Measurements from ENCODE around the gene ABHD10. TPM values are rescaled to one million over a fixed set of nuclear protein-coding genes. Genes with fewer than 3 reads are reported as not detected.

Gene ABHD10
- total RNA-seq, result 42.4 TPM
- polyA plus RNA-seq, result 32.7 TPM
- long read RNA-seq, donor 1, partial matches to known transcripts, result 0 of 2 reads
- long read RNA-seq, donor 1, other reads (novel, unspliced or antisense), result 0 of 2 reads
- long read RNA-seq, donor 2, transcript ABHD10-201 (5 exons, 2,590 nt), result major isoform, 33 of 43 reads
- long read RNA-seq, donor 2, partial matches to known transcripts, result 0 of 43 reads
- long read RNA-seq, donor 2, other reads (novel, unspliced or antisense), result 5 of 43 reads
- long read RNA-seq, donor 3, transcript ABHD10-201 (5 exons, 2,590 nt), result major isoform, 6 of 12 reads
- long read RNA-seq, donor 3, partial matches to known transcripts, result 0 of 12 reads
- long read RNA-seq, donor 3, other reads (novel, unspliced or antisense), result 0 of 12 reads
- long read RNA-seq, donor 4, transcript ABHD10-201 (5 exons, 2,590 nt), result major isoform, 8 of 8 reads
- long read RNA-seq, donor 4, partial matches to known transcripts, result 0 of 8 reads
- long read RNA-seq, donor 4, other reads (novel, unspliced or antisense), result 0 of 8 reads
- long read RNA-seq, donor 5, transcript ABHD10-201 (5 exons, 2,590 nt), result major isoform, 19 of 24 reads
- long read RNA-seq, donor 5, partial matches to known transcripts, result 0 of 24 reads
- long read RNA-seq, donor 5, other reads (novel, unspliced or antisense), result 0 of 24 reads
- long read RNA-seq, donor 6, transcript ABHD10-201 (5 exons, 2,590 nt), result major isoform, 7 of 8 reads
- long read RNA-seq, donor 6, partial matches to known transcripts, result 0 of 8 reads
- long read RNA-seq, donor 6, other reads (novel, unspliced or antisense), result 0 of 8 reads
- long read RNA-seq, donor 7, transcript ABHD10-201 (5 exons, 2,590 nt), result major isoform, 18 of 20 reads
- long read RNA-seq, donor 7, partial matches to known transcripts, result 0 of 20 reads
- long read RNA-seq, donor 7, other reads (novel, unspliced or antisense), result 0 of 20 reads
- long read RNA-seq, donor 8, transcript ABHD10-201 (5 exons, 2,590 nt), result major isoform, 7 of 7 reads
- long read RNA-seq, donor 8, partial matches to known transcripts, result 0 of 7 reads
- long read RNA-seq, donor 8, other reads (novel, unspliced or antisense), result 0 of 7 reads
- long read RNA-seq, donor 9, transcript ABHD10-201 (5 exons, 2,590 nt), result major isoform, 7 of 10 reads
- long read RNA-seq, donor 9, partial matches to known transcripts, result 0 of 10 reads
- long read RNA-seq, donor 9, other reads (novel, unspliced or antisense), result 0 of 10 reads
- long read RNA-seq, donor 10, transcript ABHD10-201 (5 exons, 2,590 nt), result major isoform, 9 of 12 reads
- long read RNA-seq, donor 10, partial matches to known transcripts, result 0 of 12 reads
- long read RNA-seq, donor 10, other reads (novel, unspliced or antisense), result 0 of 12 reads

DNA sequence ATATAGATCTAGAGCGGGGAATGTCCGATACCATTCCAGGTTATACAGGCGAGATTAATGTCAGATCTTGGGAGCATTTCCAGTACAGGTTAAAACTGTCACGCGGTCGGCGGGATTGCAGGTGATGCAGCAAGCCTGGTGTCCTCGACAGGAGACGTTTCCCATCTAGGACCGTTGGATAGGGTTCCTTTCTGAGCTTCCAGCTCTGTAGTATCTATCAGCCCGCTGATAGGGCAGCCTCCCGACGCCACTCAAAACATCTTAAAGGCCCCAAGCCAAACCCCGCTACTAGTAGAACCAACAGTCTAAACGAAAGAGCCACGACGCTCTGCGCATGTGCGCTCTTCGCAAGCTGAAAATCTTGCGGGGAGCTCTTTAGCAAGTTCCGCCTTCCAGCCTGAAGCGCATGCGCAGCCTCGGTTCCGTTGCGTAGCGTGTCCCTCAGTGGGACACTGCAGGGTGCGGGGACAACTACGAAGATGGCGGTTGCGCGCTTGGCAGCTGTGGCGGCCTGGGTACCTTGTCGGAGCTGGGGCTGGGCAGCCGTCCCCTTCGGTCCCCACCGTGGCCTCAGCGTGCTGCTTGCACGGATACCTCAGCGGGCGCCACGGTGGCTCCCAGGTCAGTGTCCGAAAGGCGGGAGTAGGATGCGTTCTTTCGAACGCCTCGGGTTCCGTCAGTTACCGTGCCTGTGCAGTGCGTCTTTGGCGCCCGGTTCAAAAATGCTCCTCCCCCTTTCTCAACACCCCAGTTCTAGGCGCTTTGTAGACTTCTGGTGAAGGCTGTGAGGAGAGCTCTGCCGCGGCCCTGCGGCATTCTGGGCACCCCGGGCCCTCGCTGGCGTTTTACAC, at the start of gene ABHD10:
TSS of gene ABHD10 (plus strand) at position 444 of the 851 bp plus-strand sequence. CDS start at position 480, 36 bp downstream.
- Histone ChIP-seq H3K27me3 (ENCODE audit: control insufficient read depth in 2 of 2, insufficient read depth in 1 of 2, low read length in 1 of 2) (no peaks in the 10 kb centered on the region), H3K4me3 (ENCODE audit: low read length in 2 of 2) (peak within 1 kb of the TSS; percentile 90 to 94), H3K36me3 (ENCODE audit: control insufficient read depth in 2 of 2, insufficient read depth in 2 of 2, low read length in 1 of 2) (peaks cover 0 to 7% of the 10 kb centered on the region in 2 donors), H3K4me1 (ENCODE audit: control insufficient read depth in 2 of 2, insufficient read depth in 2 of 2, low read length in 2 of 2) (peaks cover 5 to 9% of the 10 kb centered on the region in 2 donors), H3K27ac (ENCODE audit: low read depth in 1 of 2, low read length in 1 of 2) (peak within 1 kb of the TSS; percentile 92 to 96), H3K9me3 (ENCODE audit: control insufficient read depth in 2 of 2, insufficient read depth in 1 of 2, low read length in 1 of 2) (no peaks in the 10 kb centered on the region)
- DNase-seq (ENCODE audit: low read depth in 6 of 9, low spot score in 9 of 9), result peak; percentile 99 to 100 (median 99)
- 8% methylated on average over 61 of the region's 61 CpGs for WGBS

DNA sequence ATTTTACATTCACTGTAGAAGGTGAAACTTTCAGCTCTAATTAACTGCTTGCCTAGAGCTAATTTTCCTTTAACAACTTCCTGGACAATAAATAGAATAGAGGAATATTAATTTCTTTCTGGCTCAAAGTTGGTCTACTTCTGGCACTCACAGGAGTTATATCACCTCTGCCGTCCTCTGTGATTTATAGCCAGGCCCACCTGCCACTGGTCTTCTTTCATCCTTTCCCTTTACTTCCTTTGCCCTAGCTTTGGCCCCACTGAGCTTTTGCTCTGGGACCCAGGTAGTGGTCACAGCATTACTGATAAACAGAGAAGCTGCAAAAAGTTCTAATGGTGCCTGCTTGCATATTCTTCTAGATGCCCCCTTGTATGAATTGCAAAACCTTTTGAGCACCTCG, 49.3 kb upstream of the ABHD10 start:
- H3K9me3 ChIP-seq (ENCODE audit: control insufficient read depth in 2 of 2, insufficient read depth in 1 of 2, low read length in 1 of 2), result no peaks in the 10 kb centered on the region
- WGBS, result 96% methylated on average over 2 of the region's 2 CpGs
- no peak for DNase-seq (ENCODE audit: low read depth in 6 of 9, low spot score in 9 of 9)
- H3K27ac ChIP-seq (ENCODE audit: low read depth in 1 of 2, low read length in 1 of 2), result no peak overlapping the region
- H3K4me3 ChIP-seq (ENCODE audit: low read length in 2 of 2), result no peak overlapping the region
- no peaks in the 10 kb centered on the region for H3K36me3 ChIP-seq (ENCODE audit: control insufficient read depth in 2 of 2, insufficient read depth in 2 of 2, low read length in 1 of 2)
- H3K27me3 ChIP-seq (ENCODE audit: control insufficient read depth in 2 of 2, insufficient read depth in 1 of 2, low read length in 1 of 2), result no peaks in the 10 kb centered on the region
- H3K4me1 ChIP-seq (ENCODE audit: control insufficient read depth in 2 of 2, insufficient read depth in 2 of 2, low read length in 2 of 2), result no peaks in the 10 kb centered on the region

DNA sequence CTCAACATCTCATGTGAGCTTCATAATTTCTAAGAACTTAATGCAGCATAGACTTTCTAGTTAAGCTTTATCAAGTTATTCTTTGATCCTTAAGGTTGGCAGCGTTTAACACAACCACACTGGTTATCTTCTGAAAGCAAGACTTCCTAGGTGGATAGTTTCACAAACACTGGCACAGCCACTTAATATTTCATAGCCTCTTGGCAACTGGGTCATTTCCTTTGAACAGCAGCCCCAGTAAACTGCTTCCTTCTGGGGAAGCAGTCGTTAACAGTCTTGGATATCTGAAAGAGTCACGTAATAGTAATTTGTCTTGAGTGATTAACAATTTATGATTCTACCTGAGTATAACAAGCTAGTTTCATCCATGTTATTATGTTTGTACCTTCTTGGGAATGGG, 45.9 kb upstream of the ABHD10 start:
- H3K27ac ChIP-seq (ENCODE audit: low read depth in 1 of 2, low read length in 1 of 2), result no peak overlapping the region
- no peak for DNase-seq (ENCODE audit: low read depth in 6 of 9, low spot score in 9 of 9)
- no peaks in the 10 kb centered on the region for H3K36me3 ChIP-seq (ENCODE audit: control insufficient read depth in 2 of 2, insufficient read depth in 2 of 2, low read length in 1 of 2)
- no peaks in the 10 kb centered on the region for H3K27me3 ChIP-seq (ENCODE audit: control insufficient read depth in 2 of 2, insufficient read depth in 1 of 2, low read length in 1 of 2)
- no peaks in the 10 kb centered on the region for H3K4me1 ChIP-seq (ENCODE audit: control insufficient read depth in 2 of 2, insufficient read depth in 2 of 2, low read length in 2 of 2)
- no peaks in the 10 kb centered on the region for H3K9me3 ChIP-seq (ENCODE audit: control insufficient read depth in 2 of 2, insufficient read depth in 1 of 2, low read length in 1 of 2)
- 55% methylated on average over 3 of the region's 3 CpGs for whole genome bisulfite sequencing
- H3K4me3 ChIP-seq (ENCODE audit: low read length in 2 of 2), result no peak overlapping the region

DNA sequence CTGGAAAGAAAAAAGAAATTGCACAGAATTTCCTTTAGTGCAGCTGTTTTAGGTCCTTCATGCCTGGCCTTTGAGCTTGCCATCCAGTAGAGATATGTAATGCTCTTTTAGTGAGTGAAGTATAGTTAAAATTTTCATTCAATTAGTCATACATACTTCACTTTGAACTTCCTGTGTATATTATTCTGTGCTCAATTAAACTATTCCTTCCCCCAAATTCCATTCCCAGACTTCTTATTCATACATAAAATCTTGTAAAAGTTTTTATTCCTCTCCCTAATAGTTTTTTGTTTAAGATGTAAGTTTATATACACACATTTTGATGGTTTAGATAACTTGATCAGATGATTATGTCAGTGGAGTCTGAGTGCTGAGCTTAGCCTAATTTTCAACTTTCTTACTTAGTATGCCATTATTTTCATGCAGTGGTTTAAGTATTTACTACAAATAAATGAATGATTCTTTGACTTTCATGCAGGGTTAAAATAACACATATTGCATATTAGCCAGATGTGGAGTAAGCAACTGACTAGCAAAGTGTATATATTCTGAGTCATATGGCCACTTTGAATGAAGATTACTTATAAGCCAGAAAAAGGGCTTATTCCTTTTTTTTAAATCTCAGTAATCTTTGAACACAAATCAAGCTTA, 42.5 kb upstream of the ABHD10 start:
- Histone ChIP-seq H3K4me3 (ENCODE audit: low read length in 2 of 2) (no peak overlapping the region), H3K36me3 (ENCODE audit: control insufficient read depth in 2 of 2, insufficient read depth in 2 of 2, low read length in 1 of 2) (no peaks in the 10 kb centered on the region), H3K27ac (ENCODE audit: low read depth in 1 of 2, low read length in 1 of 2) (no peak overlapping the region), H3K9me3 (ENCODE audit: control insufficient read depth in 2 of 2, insufficient read depth in 1 of 2, low read length in 1 of 2) (no peaks in the 10 kb centered on the region), H3K27me3 (ENCODE audit: control insufficient read depth in 2 of 2, insufficient read depth in 1 of 2, low read length in 1 of 2) (no peaks in the 10 kb centered on the region), H3K4me1 (ENCODE audit: control insufficient read depth in 2 of 2, insufficient read depth in 2 of 2, low read length in 2 of 2) (no peaks in the 10 kb centered on the region)
- DNase-seq (ENCODE audit: low read depth in 6 of 9, low spot score in 9 of 9), result no peak

DNA sequence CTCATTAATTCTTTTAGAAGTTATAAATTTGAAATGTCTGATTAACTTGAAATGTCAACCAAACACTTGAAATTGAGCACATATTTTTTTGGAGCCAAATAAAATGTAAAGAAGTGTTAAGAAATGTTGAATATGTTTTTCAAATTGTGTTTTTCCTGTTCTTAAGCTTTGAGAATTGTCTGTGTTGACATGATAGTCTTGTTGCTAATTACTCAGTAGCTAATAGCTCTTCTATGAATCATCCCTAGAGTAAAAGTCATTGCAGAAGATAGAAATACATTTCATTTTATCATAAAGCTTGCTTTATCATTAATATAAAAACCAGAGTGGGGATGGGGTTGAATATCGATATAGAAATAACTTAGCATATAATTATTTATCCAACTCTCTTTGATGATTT, 41.9 kb upstream of the ABHD10 start:
- Histone ChIP-seq H3K36me3 (ENCODE audit: control insufficient read depth in 2 of 2, insufficient read depth in 2 of 2, low read length in 1 of 2) (no peaks in the 10 kb centered on the region), H3K4me1 (ENCODE audit: control insufficient read depth in 2 of 2, insufficient read depth in 2 of 2, low read length in 2 of 2) (no peaks in the 10 kb centered on the region), H3K27ac (ENCODE audit: low read depth in 1 of 2, low read length in 1 of 2) (no peak overlapping the region), H3K4me3 (ENCODE audit: low read length in 2 of 2) (no peak overlapping the region), H3K9me3 (ENCODE audit: control insufficient read depth in 2 of 2, insufficient read depth in 1 of 2, low read length in 1 of 2) (no peaks in the 10 kb centered on the region), H3K27me3 (ENCODE audit: control insufficient read depth in 2 of 2, insufficient read depth in 1 of 2, low read length in 1 of 2) (no peaks in the 10 kb centered on the region)
- 97% methylated on average over 1 of the region's 1 CpG for WGBS
- no peak for DNase-seq (ENCODE audit: low read depth in 6 of 9, low spot score in 9 of 9)

DNA sequence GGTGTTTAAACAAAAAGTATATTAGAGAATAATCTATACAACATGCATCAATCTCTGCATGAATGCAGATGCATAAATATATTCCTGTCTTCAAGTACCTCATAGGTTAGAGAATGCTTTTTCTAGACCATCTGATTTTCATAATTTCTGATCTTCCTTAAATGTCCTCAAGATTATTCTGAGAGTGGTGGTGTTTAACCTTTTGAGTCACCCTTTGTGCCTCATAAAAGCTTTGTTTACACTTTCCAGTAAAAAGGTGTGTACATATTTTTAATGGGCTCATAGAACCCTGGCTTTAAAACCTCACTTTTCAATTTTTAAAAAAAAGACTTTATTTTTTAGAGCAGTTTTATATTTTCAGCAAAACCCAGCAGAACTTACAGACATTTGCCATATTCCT, 41.0 kb upstream of the ABHD10 start:
- no peaks in the 10 kb centered on the region for H3K9me3 ChIP-seq (ENCODE audit: control insufficient read depth in 2 of 2, insufficient read depth in 1 of 2, low read length in 1 of 2)
- H3K36me3 ChIP-seq (ENCODE audit: control insufficient read depth in 2 of 2, insufficient read depth in 2 of 2, low read length in 1 of 2), result no peaks in the 10 kb centered on the region
- no peaks in the 10 kb centered on the region for H3K4me1 ChIP-seq (ENCODE audit: control insufficient read depth in 2 of 2, insufficient read depth in 2 of 2, low read length in 2 of 2)
- H3K27me3 ChIP-seq (ENCODE audit: control insufficient read depth in 2 of 2, insufficient read depth in 1 of 2, low read length in 1 of 2), result no peaks in the 10 kb centered on the region
- DNase-seq (ENCODE audit: low read depth in 6 of 9, low spot score in 9 of 9), result no peak
- H3K4me3 ChIP-seq (ENCODE audit: low read length in 2 of 2), result no peak overlapping the region
- H3K27ac ChIP-seq (ENCODE audit: low read depth in 1 of 2, low read length in 1 of 2), result no peak overlapping the region

DNA sequence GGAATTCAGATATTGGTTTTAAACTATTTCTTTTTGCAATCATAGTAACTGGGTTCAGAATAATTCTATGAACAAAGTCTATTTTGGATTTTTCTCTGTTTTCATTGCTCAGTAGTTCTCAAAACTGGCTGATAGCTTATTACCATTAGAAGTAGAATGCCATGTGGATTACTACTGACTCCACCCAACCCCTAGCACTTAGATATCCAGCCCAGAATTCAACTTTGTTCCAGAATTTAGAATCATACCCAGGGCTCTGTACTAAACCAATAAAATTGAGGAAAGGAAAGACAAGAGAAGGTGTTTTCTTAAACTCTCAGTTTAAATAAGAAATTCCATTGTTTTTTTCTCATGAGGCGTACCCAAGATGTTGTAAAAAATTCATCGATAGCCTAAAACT, 39.0 kb upstream of the ABHD10 start:
- Histone ChIP-seq H3K27me3 (ENCODE audit: control insufficient read depth in 2 of 2, insufficient read depth in 1 of 2, low read length in 1 of 2) (no peaks in the 10 kb centered on the region), H3K4me3 (ENCODE audit: low read length in 2 of 2) (no peak overlapping the region), H3K27ac (ENCODE audit: low read depth in 1 of 2, low read length in 1 of 2) (no peak overlapping the region), H3K4me1 (ENCODE audit: control insufficient read depth in 2 of 2, insufficient read depth in 2 of 2, low read length in 2 of 2) (no peaks in the 10 kb centered on the region), H3K36me3 (ENCODE audit: control insufficient read depth in 2 of 2, insufficient read depth in 2 of 2, low read length in 1 of 2) (no peaks in the 10 kb centered on the region), H3K9me3 (ENCODE audit: control insufficient read depth in 2 of 2, insufficient read depth in 1 of 2, low read length in 1 of 2) (no peaks in the 10 kb centered on the region)
- DNase-seq (ENCODE audit: low read depth in 6 of 9, low spot score in 9 of 9), result no peak
- WGBS, result 99% methylated on average over 2 of the region's 2 CpGs

DNA sequence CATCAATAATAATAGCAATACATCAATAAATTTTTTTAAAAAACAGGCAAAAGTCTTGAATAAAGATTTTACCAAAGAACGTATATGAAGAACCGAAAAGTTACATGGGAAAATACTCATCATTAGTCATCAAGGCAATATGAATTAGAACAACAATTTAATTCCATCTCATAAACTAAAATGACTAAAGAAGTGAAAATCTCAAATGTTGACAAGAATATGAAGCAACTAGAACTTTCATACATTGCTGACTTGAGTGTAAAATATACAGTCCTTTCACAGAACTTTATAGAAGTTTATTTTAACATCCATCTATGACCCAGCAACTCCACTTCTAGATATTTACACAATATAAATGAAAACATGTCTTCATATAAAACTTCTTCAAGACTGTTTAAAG, 35.3 kb upstream of the ABHD10 start:
- no peaks in the 10 kb centered on the region for H3K27me3 ChIP-seq (ENCODE audit: control insufficient read depth in 2 of 2, insufficient read depth in 1 of 2, low read length in 1 of 2)
- 99% methylated on average over 2 of the region's 2 CpGs for WGBS
- H3K27ac ChIP-seq (ENCODE audit: low read depth in 1 of 2, low read length in 1 of 2), result no peak overlapping the region
- H3K4me3 ChIP-seq (ENCODE audit: low read length in 2 of 2), result no peak overlapping the region
- no peaks in the 10 kb centered on the region for H3K4me1 ChIP-seq (ENCODE audit: control insufficient read depth in 2 of 2, insufficient read depth in 2 of 2, low read length in 2 of 2)
- no peaks in the 10 kb centered on the region for H3K36me3 ChIP-seq (ENCODE audit: control insufficient read depth in 2 of 2, insufficient read depth in 2 of 2, low read length in 1 of 2)
- no peaks in the 10 kb centered on the region for H3K9me3 ChIP-seq (ENCODE audit: control insufficient read depth in 2 of 2, insufficient read depth in 1 of 2, low read length in 1 of 2)
- DNase-seq (ENCODE audit: low read depth in 6 of 9, low spot score in 9 of 9), result no peak
